Testis (tissue), 3 donors: ENCODE measurements around the gene PHLDA2. TPM values are rescaled to one million over a fixed set of nuclear protein-coding genes. Genes with fewer than 3 reads are reported as not detected.

Experiments
- DNase-seq: peaks from one replicate; pipeline ENCODE4 v3.0.0-alpha.2; 2019
- H3K27ac ChIP-seq, 2 donors: fragments of 200-600 bp; sonication (generic); one replicate each; pipeline ENCODE4 v1.5.1; 2019
- H3K27me3 ChIP-seq: fragments of 200-600 bp; sonication (generic); one replicate; pipeline ENCODE4 v1.5.1; 2019
- H3K36me3 ChIP-seq: fragments of 200-600 bp; sonication (generic); one replicate; pipeline ENCODE4 v1.5.1; 2017; ENCODE audit warnings: low read depth; ENCODE audit errors: missing control alignments
- H3K4me1 ChIP-seq: fragments of 200-600 bp; sonication (generic); one replicate; pipeline ENCODE4 v1.5.1; 2019
- H3K4me3 ChIP-seq, 2 donors: fragments of 200-600 bp; sonication (generic); one replicate each; pipeline ENCODE4 v1.5.1; 2017 to 2019
- H3K9me3 ChIP-seq: fragments of 200-600 bp; sonication (generic); one replicate; pipeline ENCODE4 v1.5.1; 2017
- CTCF ChIP-seq, 3 experiments: fragments of 450-650 bp in 2 of 3; fragments of 200-600 bp in 1 of 3; sonication (generic) in 1 of 3; IDR thresholded peaks; one replicate each; pipeline ENCODE4 v1.5.1; 2016 to 2019; ENCODE audit warnings: antibody characterized with exemption in 3 of 3, mild to moderate bottlenecking in 2 of 3, moderate library complexity in 1 of 3
- POLR2A ChIP-seq: fragments of 450-650 bp; IDR thresholded peaks from one replicate; pipeline ENCODE4 v1.6.1; 2017; ENCODE audit warnings: antibody characterized with exemption, mild to moderate bottlenecking, moderate library complexity
- WGBS, 2 donors: methylation state at CpG; one replicate each; pipeline ENCODE4 v1.1.5; 2018; 5-methylcytosine and 5-hydroxymethylcytosine counted together
- intact Hi-C: fragments of 100-400 bp; cut with DNase I; formaldehyde crosslinking; loops from one replicate; pipeline ENCODE4 v1.15.1; 2023; ENCODE audit warnings: low total_unique reads
- polyA plus RNA-seq: library from polyadenylated mRNA; stranded (reverse); fragments of 350-450 nt; fragmentation: Illumina TruSeq; extraction: RNeasy Lipid Tissue Mini Kit (QIAGEN cat#74804); gene quantifications from one replicate; pipeline ENCODE4 v1.2.3, GENCODE V29; 2014; ENCODE audit warnings: low read depth, low replicate concordance; ENCODE audit not compliant: insufficient read depth
- total RNA-seq, 2 donors: library from RNA; depleted of rRNA; stranded (reverse); fragments of >200 nt; gene quantifications; one replicate each; pipeline ENCODE4 v1.2.3, GENCODE V29; 2016

The PHLDA2 gene
- total and polyA plus RNA-seq, 3 donors from 2014 or later = 0.62 to 4.0 (median 2.2) TPM

GRCh38 chr11:2945757-2946287, 16.6 kb upstream of the PHLDA2 start:
- Histone ChIP-seq H3K27me3 (no peaks in the 10 kb centered on the region), H3K4me3 (no peak overlapping the region), H3K27ac (peak overlapping the region in 1 of 2 donors; percentile 48), H3K4me1 (peaks cover 16% of the 10 kb centered on the region), H3K9me3 (no peaks in the 10 kb centered on the region), H3K36me3 (no peaks in the 10 kb centered on the region)
- intact Hi-C loops = no loop called here
- DNase-seq = no peak
- TF ChIP-seq POLR2A (no peak), CTCF (IDR thresholded peaks at IDR 0.05) (no peak)
- 62 to 68% methylated on average over 6 to 8 of the region's 8 CpGs for WGBS, 2 donors

- DNase-seq = peak; percentile 94
- TF ChIP-seq POLR2A (no peak), CTCF (IDR thresholded peaks at IDR 0.05) (no peak)
- Histone ChIP-seq H3K27ac (peak overlapping the region in 1 of 2 donors; percentile 48), H3K36me3 (no peaks in the 10 kb centered on the region), H3K4me3 (no peak overlapping the region), H3K4me1 (peaks cover 16% of the 10 kb centered on the region), H3K9me3 (no peaks in the 10 kb centered on the region), H3K27me3 (no peaks in the 10 kb centered on the region)
- WGBS, 2 donors = 8 to 13% methylated on average over 15 to 16 of the region's 16 CpGs
- intact Hi-C loops = no loop called here
Observed at GRCh38 chr11:2945031-2945756, 16.0 kb upstream of the PHLDA2 start.

DNA sequence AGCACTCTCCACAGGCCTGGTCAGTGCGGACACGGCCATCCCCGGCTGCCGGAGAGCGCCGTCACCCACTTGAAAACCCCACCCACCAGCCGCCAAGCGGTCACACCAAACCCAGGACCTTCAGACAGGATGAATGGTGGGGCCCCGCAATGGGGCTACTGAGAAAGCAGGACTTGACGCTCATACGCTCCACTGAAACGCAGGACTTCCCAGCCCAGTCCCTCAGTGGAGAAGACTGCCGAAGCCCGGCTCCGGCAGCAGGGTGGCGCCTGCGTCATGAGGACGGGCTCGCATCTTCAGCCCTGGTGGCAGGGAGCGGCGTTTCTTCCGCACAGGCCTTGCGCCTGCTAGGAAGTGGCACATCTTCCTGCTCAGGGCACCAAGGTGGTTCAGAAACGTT, 15.3 kb upstream of the PHLDA2 start:
- Histone ChIP-seq H3K36me3 (no peaks in the 10 kb centered on the region), H3K27ac (peak overlapping the region in 1 of 2 donors; percentile 48), H3K4me1 (peaks cover 16% of the 10 kb centered on the region), H3K27me3 (no peaks in the 10 kb centered on the region), H3K9me3 (no peaks in the 10 kb centered on the region), H3K4me3 (no peak overlapping the region)
- no peak for TF ChIP-seq POLR2A
- TF ChIP-seq CTCF (IDR thresholded peaks at IDR 0.05) = no peak
- DNase-seq = no peak
- WGBS, 2 donors = 65 to 88% methylated on average over 9 to 24 of the region's 24 CpGs
- intact Hi-C loops = no loop called here

DNA sequence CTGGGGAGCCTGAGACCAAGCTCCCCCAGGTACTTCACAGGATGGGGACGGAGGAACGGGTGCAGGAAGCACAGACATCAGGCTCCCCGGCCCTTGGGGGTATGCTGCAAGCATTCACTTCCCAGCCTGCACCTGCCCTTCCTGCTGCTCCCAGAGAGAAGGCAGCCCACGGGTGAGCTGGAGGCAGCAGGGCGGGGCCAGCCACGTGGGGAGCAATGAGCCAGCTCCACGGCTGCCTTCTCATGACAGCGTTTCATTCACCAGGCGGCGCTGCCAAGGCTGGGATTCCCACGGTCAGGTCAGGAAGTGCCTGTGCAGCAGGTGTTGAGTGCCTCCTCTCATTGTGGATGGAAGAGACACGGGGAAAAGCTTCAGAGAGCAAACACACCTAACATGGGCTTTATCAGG, 14.5 kb upstream of the PHLDA2 start:
- H3K36me3 ChIP-seq = no peaks in the 10 kb centered on the region
- 66 to 68% methylated on average over 5 to 12 of the region's 12 CpGs for WGBS, 2 donors
- H3K4me1 ChIP-seq = peaks cover 16% of the 10 kb centered on the region
- no peak overlapping the region for H3K27ac ChIP-seq
- H3K27me3 ChIP-seq = no peaks in the 10 kb centered on the region
- H3K4me3 ChIP-seq = no peak overlapping the region
- no peaks in the 10 kb centered on the region for H3K9me3 ChIP-seq
- TF ChIP-seq POLR2A (no peak), CTCF (IDR thresholded peaks at IDR 0.05) (no peak)
- DNase-seq = no peak
- intact Hi-C loops = no loop called here
